ENCODE data around the gene CLEC2L. TPM values are rescaled to one million over a fixed set of nuclear protein-coding genes. Genes with fewer than 3 reads are reported as not detected.

Gene CLEC2L
- total and polyA plus RNA-seq, 2 of the 8 experiments (the other 6 are each of a cell fraction or from before 2014, with no cell fraction given): 0.20 to 1.9 TPM

GRCh38 chr7:139521439-139521838 is 2.0 kb upstream of the CLEC2L start:
- Histone ChIP-seq H3K9ac (replicated peaks in 1 of 4; ENCODE audit: extremely low read depth in 1 of 4, low read depth in 3 of 4, low read length in 3 of 4) (no peak overlapping the region), H3K27me3 (replicated peaks in 1 of 4; ENCODE audit: control insufficient read depth in 3 of 4, extremely low read depth in 1 of 4, insufficient read depth in 3 of 4, low read length in 3 of 4) (peaks cover 20 to 46% (median 37%) of the 10 kb centered on the region in 4 experiments), H3K36me3 (ENCODE audit: control insufficient read depth in 2 of 4, insufficient read depth in 4 of 4, low read length in 3 of 4) (no peaks in the 10 kb centered on the region), H3K27ac (ENCODE audit: low read depth, low read length) (no peak overlapping the region), H2AK5ac (ENCODE audit: low read depth, low read length) (no peak overlapping the region), H4K5ac (ENCODE audit: insufficient read length, low read depth, low read length) (no peak overlapping the region), H3K18ac (ENCODE audit: extremely low read depth, low read length) (no peak overlapping the region), H3K23me2 (ENCODE audit: low read depth, low read length) (peaks cover 5% of the 10 kb centered on the region; the same call in 1 of the 2 replicates), H4K91ac (replicated peaks; ENCODE audit: insufficient read length, low read length) (no peak overlapping the region), H3K4ac (replicated peaks; ENCODE audit: insufficient read length, low read depth, low read length) (no peak overlapping the region), H4K8ac (ENCODE audit: extremely low read depth, insufficient read depth, low read length) (no peak overlapping the region), H3K4me1 (replicated peaks in 1 of 4; ENCODE audit: control insufficient read depth in 3 of 4, insufficient read depth in 4 of 4, low read length in 3 of 4) (peaks cover 0 to 7% (median 0%) of the 10 kb centered on the region in 4 experiments; a peak in 2 of 7 replicates), H3K4me2 (ENCODE audit: insufficient read depth in 1 of 2, low read depth in 2 of 2, low read length in 2 of 2) (no peak overlapping the region), H2BK5ac (ENCODE audit: low read depth, low read length) (no peak overlapping the region), H2AFZ (ENCODE audit: low read length) (no peak overlapping the region), H3K56ac (replicated peaks; ENCODE audit: insufficient read length, low read depth, low read length) (no peak overlapping the region), H3K79me1 (ENCODE audit: low read depth, low read length) (no peaks in the 10 kb centered on the region), H3K23ac (ENCODE audit: insufficient read length) (no peak overlapping the region), H2BK12ac (ENCODE audit: low read depth, low read length) (peak overlapping the region; percentile 39; the same call in 1 of the 2 replicates), H2BK20ac (ENCODE audit: low read length) (peak overlapping the region; percentile 43; the same call in 1 of the 2 replicates), H2BK15ac (ENCODE audit: low read length) (no peak overlapping the region), H3K4me3 (ENCODE audit: extremely low read depth in 1 of 4, insufficient read depth in 2 of 4, low read depth in 3 of 4, low read length in 4 of 4) (no peak overlapping the region), H4K20me1 (replicated peaks in 1 of 2; ENCODE audit: control insufficient read depth in 1 of 2, insufficient read depth in 2 of 2, low read length in 2 of 2) (peaks cover 0 to 2% of the 10 kb centered on the region in 2 experiments), H3K14ac (ENCODE audit: insufficient read length) (no peak overlapping the region), H3K9me3 (ENCODE audit: insufficient read depth in 2 of 2, low read depth in 1 of 2, low read length in 1 of 2) (peaks cover 0 to 4% of the 10 kb centered on the region in 2 experiments; a peak in 2 of 4 replicates), H3K79me2 (ENCODE audit: control insufficient read depth in 1 of 2, insufficient read depth in 2 of 2, low read length in 2 of 2) (no peaks in the 10 kb centered on the region), H2BK120ac (replicated peaks; ENCODE audit: low read depth, low read length) (no peak overlapping the region)
- ChIA-PET CTCF (ENCODE audit: partially characterized antibody) (interaction anchor here (0.9 to 1.5 kb wide), 2 partner anchors 13 to 16 kb away, joined by 5 to 6 read pairs; no protein-coding TSS in a partner anchor), POLR2A (ENCODE audit: partially characterized antibody) (no interaction called here)
- 100% methylated on average over 1 of the region's 1 CpG; no CpG with 5 or more reads in 1 of the 2 experiments for WGBS, 2 experiments (ENCODE audit: extremely low coverage in 1 of 2, insufficient coverage in 1 of 2, insufficient read length in 1 of 2, insufficient replicate concordance in 2 of 2, low coverage in 1 of 2, low lambda C conversion rate in 2 of 2, missing lambda C conversion rate in 1 of 2)
- FAIRE-seq (no peak), DNase-seq (ENCODE audit: low read depth in 1 of 2, low spot score in 2 of 2) (no peak)
- no peak for TF ChIP-seq CHD2 (IDR thresholded peaks at IDR 0.05; ENCODE audit: low read length)

All from H1 (cell line).